Stimulated activated naive CD4-positive, alpha-beta T cell (primary cell): ENCODE data around the gene KDM6A.
"Not testable (repeated sequence)": the region's sequence is repeated elsewhere in the genome, so short reads cannot be mapped to it uniquely, and the experiment has no call there.

Experiments used
- DNase-seq, 6 experiments: peaks; one replicate each; lab custom pipeline; 2025; lab: John Stamatoyannopoulos, UW

The KDM6A gene

GRCh38 chrX:45007598-45007997 lies 134.6 kb downstream of the KDM6A start:
- DNase-seq, result no peak

GRCh38 chrX:45009371-45010000 lies 136.5 kb downstream of the KDM6A start:
- no peak for DNase-seq

- DNase-seq, result no peak
Observed at GRCh38 chrX:45011131-45011530, 138.1 kb downstream of the KDM6A start.

GRCh38 chrX:45011597-45011996 lies 138.6 kb downstream of the KDM6A start:
- no peak for DNase-seq

GRCh38 chrX:45017946-45018345 lies 145.0 kb downstream of the KDM6A start:
- DNase-seq, result no peak

GRCh38 chrX:45022150-45022549 lies 149.2 kb downstream of the KDM6A start:
- DNase-seq, result no peak

- DNase-seq, result no peak
Observed at GRCh38 chrX:45024501-45024900, 151.5 kb downstream of the KDM6A start.

GRCh38 chrX:45026036-45026435 lies 153.0 kb downstream of the KDM6A start:
- no peak for DNase-seq

GRCh38 chrX:45031830-45032378 lies 158.9 kb downstream of the KDM6A start:
- no peak for DNase-seq

- no peak for DNase-seq
Observed at GRCh38 chrX:45035071-45035470, 162.1 kb downstream of the KDM6A start.

- DNase-seq, result no peak
Observed at GRCh38 chrX:45036161-45036560, 163.2 kb downstream of the KDM6A start.

- DNase-seq, result not testable (repeated sequence)
Observed at GRCh38 chrX:45040137-45040536, 167.1 kb downstream of the KDM6A start.

- no peak for DNase-seq
Observed at GRCh38 chrX:45046417-45046816, 173.4 kb downstream of the KDM6A start.

GRCh38 chrX:45050558-45050957 lies 177.6 kb downstream of the KDM6A start:
- DNase-seq, result no peak

GRCh38 chrX:45056428-45057145 lies 183.6 kb downstream of the KDM6A start:
- no peak for DNase-seq

GRCh38 chrX:45059906-45060305 lies 186.9 kb downstream of the KDM6A start:
- not testable (repeated sequence) for DNase-seq

- DNase-seq, result no peak
Observed at GRCh38 chrX:45063319-45064095, 190.5 kb downstream of the KDM6A start.

GRCh38 chrX:45068569-45068968 lies 195.6 kb downstream of the KDM6A start:
- DNase-seq, result peak in 3 of 6 experiments; percentile 1 to 30 (median 13)

GRCh38 chrX:45070116-45071007 lies 197.4 kb downstream of the KDM6A start:
- DNase-seq, result peak in 3 of 6 experiments; percentile 3 to 53 (median 51)

- DNase-seq, result not testable (repeated sequence)
Observed at GRCh38 chrX:45073011-45073410, 200.0 kb downstream of the KDM6A start.

- DNase-seq, result no peak
Observed at GRCh38 chrX:45077748-45078424, 204.9 kb downstream of the KDM6A start.
